ENCODE results near the gene GSE1. TPM values are rescaled to one million over a fixed set of nuclear protein-coding genes. Genes with fewer than 3 reads are reported as not detected.
A peak's percentile ranks its signal among the peaks of the same experiment; 100 is the strongest.

Gene GSE1
- total and polyA plus RNA-seq, 11 donors = 18.1 to 48.4 (median 37.1) TPM

DNA sequence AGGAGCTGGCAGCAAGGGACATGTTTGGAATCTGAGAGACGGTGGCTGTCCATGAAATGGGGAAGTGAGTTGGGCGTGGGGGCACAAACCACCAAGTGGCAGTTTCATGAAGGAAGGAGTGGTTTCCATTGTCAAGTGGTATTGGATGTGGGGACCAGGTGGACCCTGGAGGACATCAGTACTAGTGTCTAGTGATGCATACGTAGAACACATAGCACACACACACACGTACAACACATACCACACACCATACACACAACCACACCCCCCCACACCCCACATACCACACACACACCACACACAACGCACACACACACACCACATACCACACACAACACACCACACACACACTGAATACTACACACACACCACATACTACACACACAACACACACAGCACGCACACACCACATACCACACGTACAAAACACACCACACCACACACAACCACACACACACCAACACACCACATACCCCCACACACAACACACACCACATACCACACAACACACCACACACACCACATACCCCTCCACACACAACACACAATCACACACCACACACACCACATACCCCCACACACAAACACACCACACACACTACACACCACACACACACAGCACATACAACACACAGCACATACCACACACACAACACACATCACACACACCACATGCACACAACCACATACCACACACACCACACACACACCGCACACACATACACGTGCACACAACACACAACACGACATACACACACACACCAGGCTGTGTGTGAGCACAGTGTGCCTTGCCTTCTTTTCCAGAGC is 41.1 kb upstream of the GSE1 start:
- DNase-seq = peak in 1 of 5 donors; percentile 56
- Histone ChIP-seq H3K4me3 (no peak overlapping the region), H3K9me3 (peaks cover 0 to 11% (median 0%) of the 10 kb centered on the region in 12 donors), H3K4me1 (peaks cover 5 to 93% (median 48%) of the 10 kb centered on the region in 12 donors), H3K27me3 (no peaks in the 10 kb centered on the region), H3K27ac (peak overlapping the region in 2 of 12 donors; percentile 76 to 83), H3K36me3 (no peaks in the 10 kb centered on the region)
- TF ChIP-seq, protein P1, sequence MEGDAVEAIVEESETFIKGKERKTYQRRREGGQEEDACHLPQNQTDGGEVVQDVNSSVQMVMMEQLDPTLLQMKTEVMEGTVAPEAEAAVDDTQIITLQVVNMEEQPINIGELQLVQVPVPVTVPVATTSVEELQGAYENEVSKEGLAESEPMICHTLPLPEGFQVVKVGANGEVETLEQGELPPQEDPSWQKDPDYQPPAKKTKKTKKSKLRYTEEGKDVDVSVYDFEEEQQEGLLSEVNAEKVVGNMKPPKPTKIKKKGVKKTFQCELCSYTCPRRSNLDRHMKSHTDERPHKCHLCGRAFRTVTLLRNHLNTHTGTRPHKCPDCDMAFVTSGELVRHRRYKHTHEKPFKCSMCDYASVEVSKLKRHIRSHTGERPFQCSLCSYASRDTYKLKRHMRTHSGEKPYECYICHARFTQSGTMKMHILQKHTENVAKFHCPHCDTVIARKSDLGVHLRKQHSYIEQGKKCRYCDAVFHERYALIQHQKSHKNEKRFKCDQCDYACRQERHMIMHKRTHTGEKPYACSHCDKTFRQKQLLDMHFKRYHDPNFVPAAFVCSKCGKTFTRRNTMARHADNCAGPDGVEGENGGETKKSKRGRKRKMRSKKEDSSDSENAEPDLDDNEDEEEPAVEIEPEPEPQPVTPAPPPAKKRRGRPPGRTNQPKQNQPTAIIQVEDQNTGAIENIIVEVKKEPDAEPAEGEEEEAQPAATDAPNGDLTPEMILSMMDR (IDR thresholded peaks at IDR 0.05) = no peak
- no peak for TF ChIP-seq POLR2A (IDR thresholded peaks at IDR 0.05)
- intact Hi-C loops (cut with DNase I) = loop anchor here in 1 of 10 donors (5.0 kb wide), 1 partner anchor 40 kb away; the partner anchor contains the start of gene GSE1
- WGBS, 4 donors = 80 to 90% (median 85%) methylated on average over 10 of the region's 10 CpGs
- peak in 1 of 4 donors; percentile 4 for ATAC-seq

DNA sequence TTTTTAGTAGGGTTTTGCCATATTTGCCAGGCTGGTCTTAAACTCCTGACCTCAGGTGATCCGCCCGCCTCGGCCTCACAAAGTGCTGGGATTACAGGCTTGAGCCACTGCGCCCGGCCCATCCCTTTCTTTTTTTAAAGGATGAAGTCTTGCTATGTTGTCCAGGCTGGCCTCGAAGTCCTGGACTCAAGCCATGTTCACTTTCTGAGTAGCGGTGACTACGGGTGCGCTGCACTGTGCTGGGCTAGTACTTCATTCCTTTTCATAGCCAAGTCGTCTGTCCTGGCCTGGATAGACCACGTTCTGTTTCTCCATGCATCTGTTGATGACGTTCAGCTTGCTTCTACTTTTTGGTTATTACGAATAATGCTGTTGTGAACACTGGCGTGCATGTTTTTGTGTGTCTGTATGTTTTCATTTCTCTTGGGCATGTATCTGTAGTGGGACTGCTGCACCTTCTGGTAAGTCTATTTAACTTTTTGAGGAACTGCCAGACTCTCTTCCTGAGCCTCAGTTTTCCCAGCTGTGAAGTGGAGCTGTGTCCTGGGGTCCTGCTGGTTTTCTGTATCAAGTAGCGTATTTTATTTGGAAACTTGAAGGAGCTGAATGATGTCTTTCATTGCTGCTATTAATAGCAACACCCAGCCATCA is 40.0 kb upstream of the GSE1 start:
- H3K36me3 ChIP-seq = no peaks in the 10 kb centered on the region
- no peak for ATAC-seq
- H3K27ac ChIP-seq = peak overlapping the region; percentile 35 to 85 (median 76)
- H3K4me1 ChIP-seq = peaks cover 5 to 84% (median 50%) of the 10 kb centered on the region in 12 donors
- no peak for DNase-seq
- 74 to 79% (median 77%) methylated on average over 15 of the region's 15 CpGs for WGBS, 4 donors
- H3K27me3 ChIP-seq = no peaks in the 10 kb centered on the region
- H3K4me3 ChIP-seq = peak overlapping the region in 4 of 12 donors; percentile 26 to 44 (median 32)
- intact Hi-C loops (cut with DNase I) = loop anchor here in 1 of 10 donors (5.0 kb wide), 1 partner anchor 39 kb away; the partner anchor contains the start of gene GSE1
- peaks cover 0 to 11% (median 0%) of the 10 kb centered on the region in 12 donors for H3K9me3 ChIP-seq
- TF ChIP-seq POLR2A (IDR thresholded peaks at IDR 0.05) = no peak
- TF ChIP-seq, protein P1 (IDR thresholded peaks at IDR 0.05) = no peak

DNA sequence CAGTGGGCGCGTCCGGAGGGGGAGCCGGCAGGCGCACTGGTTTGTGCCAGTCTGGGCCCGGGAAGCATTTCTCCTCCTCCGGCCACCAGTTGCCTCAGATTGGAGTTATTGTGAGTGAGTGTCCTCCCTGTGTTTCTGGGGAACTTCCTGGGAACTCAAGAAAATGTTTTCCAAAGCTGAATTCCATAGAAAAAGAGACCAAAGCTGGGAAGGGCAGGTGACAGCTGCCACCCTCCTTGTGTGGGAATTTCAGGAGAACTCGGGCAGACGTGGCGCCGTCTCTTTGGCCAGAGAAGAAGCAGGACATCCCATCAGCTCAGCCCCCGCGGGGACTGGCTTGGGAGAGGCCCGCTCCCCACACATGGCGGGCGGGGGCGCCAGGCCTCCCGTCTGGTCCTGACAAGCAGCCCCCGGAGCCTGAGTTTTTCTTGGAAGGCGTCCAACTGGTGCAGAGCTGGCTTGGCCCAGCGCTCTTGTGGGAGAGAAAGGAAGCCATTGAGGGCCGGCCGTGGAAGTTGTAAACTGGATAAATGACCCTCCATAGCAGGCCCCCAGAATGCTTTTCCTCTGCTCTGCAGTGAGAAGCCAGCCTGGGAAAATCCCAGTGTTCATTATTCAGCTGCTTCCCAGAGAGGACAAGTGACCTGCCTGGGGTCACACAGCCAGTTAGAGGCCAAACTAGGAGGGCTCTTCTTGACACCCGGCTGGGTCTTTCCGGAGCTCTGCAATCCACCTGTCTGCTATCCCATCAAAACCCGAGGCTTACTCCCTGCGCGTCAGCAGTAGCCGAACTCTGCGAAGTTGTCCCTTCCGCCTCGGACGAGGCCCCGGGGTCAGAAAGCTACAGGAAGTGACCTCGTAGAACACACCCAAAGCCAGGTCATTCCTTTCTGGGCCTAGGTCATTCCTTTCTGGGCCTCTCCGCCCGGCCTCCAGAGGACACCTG is 39.2 kb upstream of the GSE1 start:
- ATAC-seq = peak; percentile 69 to 86 (median 80)
- H3K4me1 ChIP-seq = peaks cover 5 to 78% (median 50%) of the 10 kb centered on the region in 12 donors
- intact Hi-C loops (cut with DNase I) = loop anchor here in 1 of 10 donors (5.0 kb wide), 1 partner anchor 38 kb away; the partner anchor contains the start of gene GSE1
- 15 to 24% (median 23%) methylated on average over 27 to 37 of the region's 37 CpGs for WGBS, 4 donors
- H3K36me3 ChIP-seq = no peaks in the 10 kb centered on the region
- peak overlapping the region in 10 of 12 donors; percentile 9 to 44 (median 26) for H3K4me3 ChIP-seq
- no peaks in the 10 kb centered on the region for H3K27me3 ChIP-seq
- peaks cover 0 to 10% (median 0%) of the 10 kb centered on the region in 12 donors for H3K9me3 ChIP-seq
- peak; percentile 86 to 89 (median 88) for DNase-seq
- peak overlapping the region; percentile 35 to 85 (median 76) for H3K27ac ChIP-seq
- TF ChIP-seq, protein P1 (IDR thresholded peaks at IDR 0.05) = peak in 2 of 12 donors; percentile 6 to 7
- no peak for TF ChIP-seq POLR2A (IDR thresholded peaks at IDR 0.05)
